Measurements from ENCODE around the gene LCE1F.

LCE1F gene, protein sequence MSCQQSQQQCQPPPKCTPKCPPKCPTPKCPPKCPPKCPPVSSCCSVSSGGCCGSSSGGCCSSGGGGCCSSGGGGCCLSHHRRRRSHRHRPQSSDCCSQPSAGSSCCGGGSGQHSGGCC

DNA sequence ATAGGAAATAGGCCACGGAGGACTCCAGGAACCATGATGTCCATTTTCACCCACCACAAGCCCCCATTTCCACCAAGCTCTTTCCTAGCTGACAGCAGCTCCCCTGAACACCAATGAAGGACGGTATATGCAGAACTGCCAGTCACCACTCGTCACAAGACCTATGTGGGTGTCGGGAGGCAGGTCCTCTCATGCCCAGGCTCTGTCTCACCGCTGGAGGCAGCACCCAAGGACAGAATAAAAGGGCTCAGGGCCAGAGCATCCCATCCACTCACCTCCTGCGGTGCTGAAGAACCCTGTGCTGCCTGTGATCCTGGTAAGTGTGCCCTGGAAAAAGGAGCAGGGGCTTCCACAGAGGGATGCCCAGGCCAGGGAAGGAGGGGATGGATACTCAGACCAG lies at the start of gene LCE1F:
Gene LCE1F (plus strand): TSS at position 266 of the 400 bp plus-strand sequence. CDS start 1,232 bp downstream, outside the sequence.
- no peak for DNase-seq

DNA sequence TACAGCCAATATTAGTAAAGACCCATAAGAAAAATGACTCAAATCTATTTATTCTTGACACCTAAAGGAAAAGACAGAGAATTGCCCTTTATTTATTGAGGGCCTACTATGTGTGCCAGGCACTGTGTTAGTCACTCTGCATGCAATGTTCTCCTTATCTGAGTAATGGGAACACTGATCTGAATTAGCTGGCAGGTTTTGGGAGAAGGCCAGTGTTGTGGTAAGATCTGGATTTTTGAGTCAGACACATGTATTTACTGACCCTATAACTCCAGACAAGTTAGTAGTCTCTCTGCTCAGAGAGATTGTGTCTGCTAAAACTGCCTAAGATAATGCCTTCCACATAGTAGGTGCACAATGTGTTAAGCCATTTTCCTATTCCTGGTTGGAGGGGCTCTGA lies 49.7 kb upstream of the LCE1F start:
- no peak for DNase-seq

DNA sequence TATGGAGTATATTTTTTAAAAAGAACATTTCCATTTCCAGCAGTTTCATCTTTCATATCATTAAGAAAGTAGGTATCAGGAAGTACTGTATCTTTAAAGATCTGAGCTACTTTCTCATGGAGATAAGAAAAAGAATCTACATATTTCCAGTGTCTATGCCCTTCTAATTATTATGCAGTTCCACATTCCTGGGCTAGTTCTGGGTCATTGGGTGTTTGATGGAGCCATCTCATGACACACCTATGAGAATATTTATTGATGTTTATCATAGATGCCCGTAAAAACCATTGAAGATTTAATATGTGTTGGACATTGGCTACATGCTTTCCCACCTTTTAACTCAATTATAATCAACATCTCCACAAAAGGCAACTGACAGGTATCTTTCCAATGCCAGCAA lies 46.0 kb upstream of the LCE1F start:
- DNase-seq = no peak

DNA sequence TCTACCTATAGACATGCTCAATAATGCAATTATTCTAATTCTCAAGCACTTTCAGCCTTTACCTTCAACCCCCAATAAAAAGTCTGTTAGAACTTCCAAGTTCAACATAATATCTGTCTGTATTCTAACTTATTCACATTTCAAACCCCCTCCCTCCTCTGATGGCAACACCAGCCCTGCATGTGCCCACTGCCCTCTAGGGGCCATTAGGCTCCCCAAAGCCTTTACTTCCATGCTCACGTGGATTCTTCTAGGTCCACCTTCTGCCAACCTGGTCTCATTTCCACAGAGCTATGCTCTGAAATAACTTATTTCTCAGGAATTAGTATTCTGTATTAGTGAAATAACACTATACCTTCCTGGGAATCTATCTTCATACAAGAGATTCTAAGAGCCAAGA lies 39.3 kb upstream of the LCE1F start:
- no peak for DNase-seq

DNA sequence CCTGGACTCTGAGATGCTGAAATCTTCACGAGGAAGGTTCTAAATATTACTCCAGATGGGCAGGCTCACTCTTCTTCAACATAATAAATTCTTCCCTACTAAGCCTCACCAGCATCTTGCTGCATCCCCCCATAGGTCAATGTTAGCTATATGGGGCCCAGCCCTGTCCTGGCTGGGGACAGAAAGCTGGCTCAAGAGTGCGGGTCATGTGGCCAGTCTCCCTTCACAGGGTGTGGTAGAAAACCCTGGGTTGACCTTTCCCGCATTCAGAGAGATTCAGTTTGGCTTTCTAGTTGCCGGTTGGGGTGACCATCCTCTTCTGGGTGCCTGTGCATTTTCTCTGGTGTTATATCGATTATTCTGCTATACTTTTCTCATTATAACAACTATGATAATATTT lies 36.9 kb upstream of the LCE1F start:
- no peak for DNase-seq

DNA sequence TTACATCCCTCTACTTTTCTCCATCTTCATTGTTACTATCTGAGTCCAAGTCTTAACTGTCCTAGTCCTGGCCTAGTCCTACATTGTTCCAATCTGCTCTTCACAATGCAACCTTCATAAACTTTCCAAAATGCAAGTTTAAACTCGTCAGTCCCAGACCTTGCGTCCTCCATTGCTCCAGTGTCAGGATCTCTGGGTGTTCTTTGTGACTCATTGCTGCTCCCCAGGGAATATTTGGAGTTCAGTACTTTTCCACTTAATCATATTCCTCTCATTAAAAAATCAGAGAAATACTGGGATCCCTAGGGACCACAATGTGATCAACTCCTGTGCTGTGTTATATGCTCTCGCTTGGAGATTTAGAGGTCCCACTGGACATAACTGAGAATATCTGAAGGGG lies 35.1 kb upstream of the LCE1F start:
- DNase-seq = no peak

DNA sequence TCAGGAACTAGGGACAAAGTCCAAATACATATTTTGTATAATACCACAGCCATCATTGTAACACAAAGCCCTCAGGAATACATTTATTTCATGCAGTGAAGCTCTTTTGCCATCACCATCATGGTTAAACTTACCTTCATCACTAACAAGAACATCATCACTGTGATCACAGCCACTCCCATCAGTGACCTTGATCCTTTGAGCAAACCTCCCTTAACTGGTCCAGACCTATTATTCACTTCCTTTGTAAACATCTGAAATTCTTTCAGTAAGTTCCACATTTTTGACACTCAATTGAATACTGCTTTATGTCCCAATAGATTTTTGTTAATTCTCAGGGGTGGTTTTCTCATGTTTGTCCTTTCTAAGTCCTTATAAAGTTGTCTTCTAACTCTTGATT lies 33.3 kb upstream of the LCE1F start:
- DNase-seq = no peak

DNA sequence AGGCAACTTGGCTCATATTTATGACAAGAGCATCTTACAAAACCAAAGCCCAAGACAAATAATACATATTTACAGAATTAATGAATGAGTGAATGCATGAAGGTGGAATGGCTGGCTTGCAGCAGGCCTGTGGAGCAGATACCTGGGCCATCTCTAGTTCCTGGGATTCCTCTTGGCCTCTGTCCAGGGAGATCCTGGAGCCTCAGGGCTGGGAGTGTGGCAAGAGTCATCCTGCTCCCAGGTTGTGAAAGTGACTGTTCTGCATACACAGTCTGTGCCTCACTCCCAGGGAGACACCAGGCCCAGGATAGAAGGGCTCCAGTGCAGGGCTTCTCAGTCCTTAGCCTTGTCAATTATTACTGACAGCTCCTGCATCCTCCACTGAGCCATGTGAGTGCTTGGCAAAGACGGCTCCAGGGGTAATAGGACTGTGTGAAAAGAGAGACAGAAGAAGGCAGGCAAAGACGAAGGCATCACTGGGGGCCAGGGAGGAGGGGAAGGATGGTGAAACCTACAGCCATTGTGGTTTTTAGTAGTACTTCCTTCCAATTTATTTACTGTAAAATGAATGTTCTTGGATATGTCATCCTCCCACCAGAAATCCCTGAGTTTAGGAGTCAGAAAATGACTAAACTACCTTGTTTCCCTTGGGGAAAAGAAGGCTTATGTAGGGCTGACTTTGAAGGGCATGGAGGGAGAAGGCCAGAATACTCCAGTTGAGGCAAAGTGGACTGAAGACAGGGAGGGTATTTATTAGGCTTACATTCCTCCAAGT lies 31.4 kb upstream of the LCE1F start:
- no peak for DNase-seq

DNA sequence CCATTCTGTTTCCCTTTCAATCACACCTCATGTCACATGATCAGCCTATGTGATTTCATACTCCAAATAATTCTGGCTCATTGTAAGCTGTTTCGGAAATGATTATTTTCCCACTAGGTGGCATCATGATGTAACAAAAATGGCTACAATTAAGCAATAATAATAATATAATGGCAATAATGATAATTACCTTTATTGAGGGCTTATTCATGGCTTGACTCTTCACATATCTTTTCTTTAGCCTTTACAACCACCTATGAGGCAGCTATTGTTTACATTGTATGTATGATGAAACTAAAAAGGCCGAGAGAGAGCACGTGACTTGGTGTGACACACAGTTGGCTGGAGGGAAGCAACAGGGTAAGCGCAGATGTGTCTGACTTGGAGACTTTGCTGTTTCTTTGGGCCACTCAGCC lies 29.6 kb upstream of the LCE1F start:
- DNase-seq = no peak

DNA sequence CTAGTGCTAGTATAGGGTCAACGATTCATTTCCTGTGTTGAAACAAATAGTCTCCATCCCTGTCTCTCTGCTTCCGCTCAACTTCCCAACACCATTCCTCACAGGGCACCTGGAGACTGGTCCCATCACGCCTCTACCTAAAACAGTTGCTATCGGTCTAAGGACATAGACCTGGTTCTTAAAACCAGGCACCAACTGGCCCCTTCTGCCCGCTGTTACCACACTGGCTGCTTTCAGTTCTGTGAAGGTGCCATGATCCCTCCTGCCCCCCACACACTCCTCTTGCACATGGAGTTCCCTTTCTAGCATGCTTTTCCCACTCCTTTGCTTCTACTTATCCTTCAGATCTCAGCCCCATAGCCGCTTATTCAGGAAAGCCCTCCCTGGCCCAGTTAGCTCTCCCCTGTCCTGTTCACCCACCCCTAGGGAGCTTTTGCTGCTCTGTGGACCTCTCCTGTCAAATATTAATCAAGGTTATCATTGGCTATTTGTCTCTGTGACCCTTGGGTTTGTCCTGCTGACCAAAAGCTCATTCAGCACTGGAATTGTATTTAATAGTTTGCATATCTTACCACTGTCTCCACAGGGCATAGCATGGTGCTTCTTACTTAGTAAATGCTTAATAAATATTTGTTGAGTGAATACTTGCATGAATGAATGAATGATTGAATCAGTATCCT lies 29.0 kb upstream of the LCE1F start:
- DNase-seq = no peak

DNA sequence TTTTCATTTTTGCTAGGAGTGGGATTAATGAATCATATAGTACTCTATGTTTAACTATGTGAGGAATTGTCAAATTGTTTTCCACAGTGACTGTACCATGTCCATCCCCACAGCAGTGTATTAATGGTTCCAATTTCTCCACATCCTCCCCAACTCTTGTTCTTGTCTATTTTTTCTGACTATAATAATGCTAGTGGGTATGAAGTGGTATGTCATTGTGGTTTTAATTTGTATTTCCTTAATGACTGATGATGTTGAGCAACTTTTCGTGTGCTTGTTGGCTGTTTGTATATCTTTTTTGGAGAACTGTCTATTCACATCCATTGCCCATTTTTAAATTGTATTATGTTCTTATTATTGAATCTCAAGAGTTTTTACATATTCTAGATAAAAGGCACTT lies 27.1 kb upstream of the LCE1F start:
- DNase-seq = no peak

DNA sequence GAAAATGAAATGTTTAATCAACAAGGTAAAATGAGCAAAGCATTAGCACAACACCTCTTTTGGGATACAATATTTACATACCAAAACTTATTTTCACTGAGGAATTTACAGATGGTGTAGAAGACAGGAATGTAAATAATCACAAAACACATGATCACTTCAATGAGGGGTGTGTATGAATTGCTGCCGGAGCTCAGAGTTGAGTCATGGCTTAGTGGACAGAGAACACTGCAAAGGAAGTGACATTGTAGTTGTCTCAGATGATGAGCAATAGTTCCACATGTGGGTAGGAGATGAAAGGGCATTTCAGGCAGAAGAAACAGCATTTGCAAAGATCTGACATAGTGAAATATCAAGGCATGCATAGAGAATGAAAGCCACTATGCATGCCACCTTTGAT lies 22.7 kb upstream of the LCE1F start:
- no peak for DNase-seq

DNA sequence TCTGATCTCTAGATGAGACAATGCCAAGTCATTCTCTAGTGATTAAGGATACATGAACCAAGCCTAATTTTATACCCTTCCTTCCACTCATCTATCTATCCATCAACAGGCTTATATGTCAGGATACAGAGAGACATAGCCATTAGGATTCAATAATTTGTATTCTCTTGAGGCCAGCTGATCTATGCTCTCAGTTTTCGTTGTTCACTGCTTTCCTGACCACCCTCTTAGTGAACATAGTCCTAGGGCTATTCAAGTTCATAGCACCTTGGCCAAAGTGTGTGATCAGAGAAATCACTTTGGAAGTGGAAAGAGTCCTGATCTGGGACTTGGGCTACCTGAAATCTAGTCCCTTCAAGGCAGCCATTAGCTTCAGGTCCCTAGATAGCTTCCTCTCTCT lies 21.4 kb upstream of the LCE1F start:
- no peak for DNase-seq

DNA sequence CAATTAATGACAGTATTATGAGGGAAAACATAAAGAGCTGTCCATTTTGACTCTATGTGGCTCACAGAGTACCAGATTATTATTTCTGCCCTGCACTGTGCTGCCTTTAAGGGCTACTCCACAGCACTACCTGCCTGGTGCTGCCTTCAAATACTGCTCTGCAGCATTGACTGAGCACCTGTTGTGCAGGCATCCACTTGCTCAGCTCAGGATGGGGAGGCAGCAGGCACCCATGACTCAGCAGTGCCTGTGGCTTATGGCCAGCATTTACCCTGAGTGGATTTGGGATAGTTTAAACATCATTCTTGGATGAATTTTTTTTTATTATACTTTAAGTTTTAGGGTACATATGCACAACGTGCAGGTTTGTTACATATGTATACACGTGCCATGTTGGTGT lies 18.1 kb upstream of the LCE1F start:
- no peak for DNase-seq

DNA sequence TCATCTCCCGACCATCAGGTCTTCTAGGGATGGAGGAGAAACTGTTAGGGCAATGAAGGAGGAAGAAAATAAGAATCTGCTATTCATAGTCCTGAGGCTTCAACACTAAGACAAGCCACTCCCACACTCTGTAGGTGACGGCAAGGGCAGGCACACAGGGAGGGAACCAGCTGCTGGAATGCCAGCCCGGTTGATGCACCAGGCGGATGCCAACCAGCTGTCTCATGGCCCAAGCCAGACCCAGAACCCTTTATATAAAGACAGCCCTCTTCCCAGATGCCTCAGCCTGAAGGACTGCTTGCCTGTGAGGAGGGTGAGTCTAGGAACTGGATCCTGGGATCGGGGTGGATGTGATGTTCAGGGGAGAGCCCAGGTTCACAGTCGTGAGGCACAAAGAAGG lies 17.2 kb upstream of the LCE1F start, which contains the start of gene KPRP:
Gene KPRP (plus strand): TSS at position 279 of the 400 bp plus-strand sequence. CDS start 1,564 bp downstream, outside the sequence.
- no peak for DNase-seq

DNA sequence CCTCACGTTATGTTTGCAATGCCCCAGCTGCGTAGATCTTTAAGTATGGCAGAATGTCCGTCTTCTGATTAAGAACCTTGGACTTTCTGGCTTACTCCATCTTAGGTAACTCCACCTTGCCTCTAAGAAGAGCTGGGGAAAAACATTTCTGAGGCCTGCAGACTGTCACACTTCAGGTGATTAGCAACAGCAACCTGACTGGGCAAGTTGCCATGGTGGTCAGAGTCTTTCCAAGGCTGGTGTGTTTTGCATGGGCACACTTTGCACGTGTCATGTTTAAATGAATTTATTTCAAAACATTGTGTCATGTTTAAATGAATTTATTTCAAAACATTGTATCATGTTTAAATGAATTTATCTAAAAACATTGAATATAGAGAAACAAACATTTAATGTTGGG lies 16.3 kb upstream of the LCE1F start:
- DNase-seq = no peak

DNA sequence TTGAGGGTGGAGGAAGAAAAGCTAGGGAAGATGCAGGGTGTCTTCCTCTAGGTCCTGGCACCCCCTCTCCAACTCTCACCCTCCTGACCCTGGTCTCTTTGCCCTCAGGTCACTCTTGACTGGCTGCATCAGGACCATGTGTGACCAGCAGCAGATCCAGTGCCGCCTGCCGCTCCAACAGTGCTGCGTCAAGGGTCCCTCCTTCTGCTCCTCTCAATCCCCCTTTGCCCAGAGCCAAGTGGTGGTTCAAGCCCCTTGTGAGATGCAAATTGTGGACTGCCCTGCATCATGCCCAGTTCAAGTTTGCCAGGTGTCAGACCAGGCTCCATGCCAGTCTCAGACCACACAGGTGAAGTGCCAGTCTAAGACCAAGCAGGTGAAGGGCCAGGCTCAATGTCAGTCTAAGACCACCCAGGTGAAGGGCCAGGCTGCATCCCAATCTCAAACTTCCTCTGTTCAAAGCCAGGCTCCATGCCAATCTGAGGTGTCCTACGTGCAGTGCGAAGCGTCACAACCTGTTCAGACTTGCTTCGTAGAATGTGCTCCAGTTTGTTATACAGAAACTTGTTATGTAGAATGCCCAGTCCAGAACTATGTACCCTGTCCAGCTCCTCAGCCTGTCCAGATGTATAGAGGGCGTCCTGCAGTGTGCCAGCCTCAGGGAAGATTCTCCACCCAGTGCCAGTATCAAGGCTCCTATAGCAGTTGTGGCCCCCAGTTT lies 15.3 kb upstream of the LCE1F start:
- DNase-seq = no peak

DNA sequence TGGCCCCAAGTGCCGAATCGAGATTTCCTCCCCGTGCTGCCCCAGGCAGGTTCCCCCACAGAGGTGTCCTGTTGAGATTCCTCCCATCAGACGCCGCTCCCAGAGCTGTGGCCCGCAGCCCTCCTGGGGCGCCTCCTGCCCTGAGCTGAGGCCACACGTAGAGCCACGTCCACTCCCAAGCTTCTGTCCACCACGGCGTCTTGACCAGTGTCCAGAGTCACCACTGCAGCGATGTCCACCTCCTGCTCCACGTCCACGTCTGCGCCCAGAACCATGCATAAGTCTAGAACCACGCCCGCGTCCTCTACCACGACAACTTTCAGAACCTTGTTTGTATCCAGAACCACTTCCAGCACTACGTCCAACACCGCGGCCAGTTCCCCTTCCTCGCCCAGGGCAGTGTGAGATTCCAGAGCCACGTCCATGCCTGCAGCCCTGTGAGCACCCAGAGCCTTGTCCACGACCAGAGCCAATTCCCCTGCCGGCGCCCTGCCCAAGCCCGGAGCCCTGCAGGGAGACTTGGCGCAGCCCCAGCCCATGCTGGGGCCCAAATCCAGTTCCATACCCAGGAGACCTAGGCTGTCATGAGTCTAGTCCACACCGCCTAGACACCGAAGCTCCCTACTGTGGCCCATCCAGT lies 14.3 kb upstream of the LCE1F start:
- no peak for DNase-seq

DNA sequence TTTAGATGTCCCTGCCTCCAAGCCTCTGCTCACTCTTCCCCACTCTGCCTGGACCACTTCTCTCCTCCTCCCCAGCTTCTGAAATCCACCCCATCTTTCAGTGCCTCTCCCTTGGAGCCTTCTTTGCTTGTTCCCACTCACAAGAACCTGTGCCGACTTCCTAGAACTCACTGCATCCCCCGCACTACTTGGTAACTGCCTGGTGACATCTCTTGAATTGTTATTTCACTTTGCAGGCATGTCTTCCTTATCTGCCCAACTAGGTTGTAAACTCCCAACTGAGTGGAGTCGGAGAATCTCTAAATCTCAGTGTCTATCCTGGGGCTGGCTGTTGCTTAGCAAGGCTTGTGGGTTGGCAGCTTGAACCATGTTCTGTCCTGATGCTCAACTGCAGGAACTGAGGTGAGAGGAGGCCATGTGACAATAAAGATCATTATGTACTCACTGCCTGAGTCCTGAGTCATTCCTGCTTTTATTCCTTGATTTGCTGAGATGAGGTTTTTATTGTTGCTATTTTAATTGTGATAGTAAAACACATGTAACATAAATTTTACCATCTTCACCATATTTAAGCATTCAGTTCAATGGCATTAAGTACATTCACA lies 13.2 kb upstream of the LCE1F start:
- no peak for DNase-seq

DNA sequence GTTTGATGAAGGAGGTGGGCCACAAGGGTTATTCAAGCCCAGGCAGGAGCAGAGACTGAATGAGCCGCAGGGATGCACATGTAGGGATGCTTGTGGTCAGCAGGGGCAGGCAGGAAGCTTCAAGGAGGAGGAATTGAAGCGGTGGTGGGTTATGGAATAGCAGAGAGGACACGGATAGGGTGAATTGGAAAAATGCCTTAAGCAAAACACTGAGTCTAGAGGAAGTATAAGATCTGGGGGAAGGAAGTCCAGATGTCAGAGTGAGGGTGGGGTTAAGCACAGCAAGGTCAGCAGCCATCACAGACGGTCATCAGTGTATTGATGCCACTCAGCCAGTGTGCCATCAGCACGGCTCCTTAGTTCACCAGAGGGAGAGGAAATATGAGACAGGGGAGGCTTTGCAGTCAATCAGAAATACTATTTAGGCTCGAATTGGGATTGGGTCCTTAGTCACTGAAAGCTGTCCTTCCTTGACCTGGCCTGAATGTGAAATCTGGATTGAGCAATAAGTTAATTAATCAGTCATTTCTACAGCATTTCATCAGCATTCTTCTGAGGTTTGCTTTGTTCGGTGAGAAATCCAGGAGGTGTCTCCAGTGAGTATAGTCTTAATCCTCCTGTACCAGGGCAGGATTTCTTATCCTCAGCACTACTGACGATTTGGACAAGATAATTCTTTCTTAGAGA lies 6.0 kb upstream of the LCE1F start:
- no peak for DNase-seq

DNA sequence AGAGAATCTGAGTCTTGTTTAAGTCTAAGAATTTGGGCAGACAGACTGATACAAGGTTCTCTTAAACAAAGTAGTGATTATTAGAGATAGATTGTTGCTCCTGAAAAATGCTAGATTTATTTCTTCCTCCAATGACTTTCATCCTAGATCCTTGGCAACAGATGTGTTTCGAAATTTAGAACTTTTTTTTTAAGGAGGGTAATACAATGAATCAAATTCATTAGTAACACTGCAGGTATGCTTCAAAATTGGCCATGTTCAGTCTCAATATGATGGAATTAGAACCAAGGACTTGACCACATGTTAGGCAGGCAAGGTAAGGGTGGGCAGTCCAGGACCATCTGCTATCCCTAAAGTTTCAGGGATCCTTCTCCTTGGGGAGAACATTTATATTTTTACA lies 4.5 kb upstream of the LCE1F start:
- DNase-seq = no peak

DNA sequence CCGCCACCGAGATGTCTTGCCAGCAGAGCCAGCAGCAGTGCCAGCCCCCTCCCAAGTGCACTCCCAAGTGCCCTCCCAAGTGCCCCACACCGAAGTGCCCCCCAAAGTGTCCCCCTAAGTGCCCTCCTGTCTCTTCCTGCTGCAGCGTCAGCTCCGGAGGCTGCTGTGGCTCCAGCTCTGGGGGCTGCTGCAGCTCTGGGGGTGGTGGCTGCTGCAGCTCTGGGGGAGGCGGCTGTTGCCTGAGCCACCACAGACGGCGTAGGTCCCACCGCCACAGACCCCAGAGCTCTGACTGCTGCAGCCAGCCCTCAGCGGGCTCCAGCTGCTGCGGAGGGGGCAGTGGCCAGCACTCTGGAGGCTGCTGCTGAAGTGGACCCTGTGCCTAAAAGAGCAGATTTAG lies 1.4 kb downstream of the LCE1F start:
- no peak for DNase-seq

Data from NCI-H2227 treated with DMSO at 0.1 percent for 48 hours (cell line).